ENCODE data around the gene ITPR2. TPM values are rescaled to one million over a fixed set of nuclear protein-coding genes. Genes with fewer than 3 reads are reported as not detected.
A peak's percentile ranks its signal among the peaks of the same experiment; 100 is the strongest.

Gene ITPR2
- total and polyA plus RNA-seq, 2 of the 13 experiments (the other 11 are each of a cell fraction or from before 2014, with no cell fraction given) = 31.9 to 81.9 TPM

- peak; percentile 69 to 87 for TF ChIP-seq MAFK (conservative IDR thresholded peaks at IDR 0.05 in 1 of 2, IDR thresholded peaks at IDR 0.05 in 1 of 2; ENCODE audit: low read length in 2 of 2)
- TF ChIP-seq LRRFIP1 (CRISPR knock-in tag; conservative IDR thresholded peaks at IDR 0.05) = no peak
- TF ChIP-seq ZNF569 (CRISPR knock-in tag; IDR thresholded peaks at IDR 0.05; ENCODE audit: borderline replicate concordance) = no peak
- no peak for TF ChIP-seq ZBTB39 (CRISPR knock-in tag; IDR thresholded peaks at IDR 0.05)
- TF ChIP-seq SP2 (CRISPR knock-in tag; IDR thresholded peaks at IDR 0.05) = no peak
- TF ChIP-seq ZNF3 (CRISPR knock-in tag; IDR thresholded peaks at IDR 0.05) = no peak
- no peak for TF ChIP-seq E2F1 (CRISPR knock-in tag; IDR thresholded peaks at IDR 0.05)
- TF ChIP-seq HOMEZ (CRISPR knock-in tag; IDR thresholded peaks at IDR 0.05; ENCODE audit: low read depth) = no peak
- no peak for TF ChIP-seq KLF9 (CRISPR knock-in tag; IDR thresholded peaks at IDR 0.05; ENCODE audit: low read depth)
- TF ChIP-seq ETV5 (CRISPR knock-in tag; IDR thresholded peaks at IDR 0.05; ENCODE audit: borderline replicate concordance) = no peak
- TF ChIP-seq BCL6 (CRISPR knock-in tag; IDR thresholded peaks at IDR 0.05) = no peak
- peak; percentile 85 for TF ChIP-seq MAFF (IDR thresholded peaks at IDR 0.05; ENCODE audit: low read depth, low read length)
- no peak for TF ChIP-seq CBFB (CRISPR knock-in tag; IDR thresholded peaks at IDR 0.05)
These were observed 83.2 kb downstream of the ITPR2 start (continued) for GRCh38 chr12:26749781-26750180.
